Small intestine (tissue), 7 donors: ENCODE data around the gene CAMKMT. TPM values are rescaled to one million over a fixed set of nuclear protein-coding genes. Genes with fewer than 3 reads are reported as not detected.

Experiments
- DNase-seq, 2 donors: peaks; one replicate each; pipeline versions ENCODE4 v3.0.0 to v3.0.0-alpha.2; 2013
- FAIRE-seq: peaks from 2 replicates; lab custom pipeline; 2012; peaks lifted over from hg19 to GRCh38; lab: Jason Lieb, UNC
- H3K27ac ChIP-seq, 3 donors: one replicate each; pipeline ENCODE4 v1.5.1; 2013; ENCODE audit warnings: low read length in 2 of 3, mild to moderate bottlenecking in 2 of 3, control low read depth in 1 of 3, inconsistent platforms in 1 of 3, low read depth in 1 of 3, moderate library complexity in 1 of 3
- H3K27me3 ChIP-seq, 3 donors: one replicate each; pipeline ENCODE4 v1.6.1; 2013; ENCODE audit warnings: low read length in 3 of 3, inconsistent platforms in 1 of 3; ENCODE audit not compliant: control insufficient read depth in 3 of 3, insufficient read depth in 3 of 3
- H3K36me3 ChIP-seq, 3 donors: one replicate each; pipeline ENCODE4 v1.6.1; 2013; ENCODE audit warnings: low read length in 3 of 3, inconsistent platforms in 1 of 3, low read depth in 1 of 3, mild to moderate bottlenecking in 1 of 3, moderate library complexity in 1 of 3; ENCODE audit not compliant: control insufficient read depth in 3 of 3, insufficient read depth in 2 of 3
- H3K4me1 ChIP-seq, 3 donors: one replicate each; pipeline ENCODE4 v1.6.1; 2013; ENCODE audit warnings: low read length in 2 of 3, inconsistent platforms in 1 of 3, low read depth in 1 of 3, mild to moderate bottlenecking in 1 of 3, moderate library complexity in 1 of 3; ENCODE audit not compliant: control insufficient read depth in 3 of 3, insufficient read depth in 2 of 3
- H3K4me3 ChIP-seq, 3 donors: one replicate each; pipeline ENCODE4 v1.5.1; 2013; ENCODE audit warnings: low read length in 3 of 3, control low read depth in 1 of 3, inconsistent platforms in 1 of 3, low read depth in 1 of 3, mild to moderate bottlenecking in 1 of 3, moderate library complexity in 1 of 3
- H3K9me3 ChIP-seq, 2 donors: one replicate each; pipeline ENCODE4 v1.6.1; 2013; ENCODE audit warnings: low read depth in 1 of 2, low read length in 1 of 2; ENCODE audit not compliant: control insufficient read depth in 2 of 2, insufficient read depth in 1 of 2
- WGBS, 3 donors: extraction: QIAGEN DNeasy Blood & Tissue Kit; methylation state at CpG; one replicate each; pipeline ENCODE4 v1.1.7; 2013; 5-methylcytosine and 5-hydroxymethylcytosine counted together
- polyA plus RNA-seq, 4 donors: library from polyadenylated mRNA; stranded (reverse) in 3 of 4; unstranded in 1 of 4; fragments of 200-250 nt in 3 of 4; fragments of 120-200 nt in 1 of 4; gene quantifications; one replicate each; pipeline versions ENCODE4 v1.2.1 to v1.2.3, GENCODE V29; 2013
- donor health status: healthy with polysubstance abuse.
- donor health status: control.
- donor health status: control.
- donor health status: Bipolar disorder and iron deficiency.
- donor health status: healthy.

Gene CAMKMT
- polyA plus RNA-seq, 4 donors: 3.5 to 9.6 (median 6.9) TPM

DNA sequence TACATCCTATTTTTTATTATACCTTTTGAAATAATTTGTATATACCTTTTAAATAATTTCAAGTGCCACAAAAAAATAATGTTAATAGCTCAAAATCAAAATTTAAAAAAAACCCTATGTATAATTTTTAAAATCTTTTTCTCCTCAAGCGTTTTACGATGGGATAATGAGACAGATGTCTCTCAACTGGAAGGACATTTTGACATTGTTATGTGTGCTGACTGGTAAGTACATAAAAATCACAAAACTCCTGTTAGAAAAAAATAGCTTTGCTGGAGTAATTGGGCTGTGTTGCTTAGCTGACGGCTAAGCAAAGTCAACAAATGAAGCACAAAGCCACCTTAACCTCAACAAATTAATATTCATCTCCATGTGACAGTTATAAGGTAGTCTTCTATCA lies 381.7 kb downstream of the CAMKMT start:
- peaks cover 0 to 5% (median 0%) of the 10 kb centered on the region in 3 donors for H3K4me1 ChIP-seq
- H3K27ac ChIP-seq: no peak overlapping the region
- DNase-seq (no peak), FAIRE-seq (peak; percentile 77)
- H3K27me3 ChIP-seq: no peaks in the 10 kb centered on the region
- no peak overlapping the region for H3K4me3 ChIP-seq
- no peaks in the 10 kb centered on the region for H3K36me3 ChIP-seq
- H3K9me3 ChIP-seq: no peaks in the 10 kb centered on the region
- WGBS, 3 donors: 95 to 99% (median 98%) methylated on average over 3 of the region's 3 CpGs

DNA sequence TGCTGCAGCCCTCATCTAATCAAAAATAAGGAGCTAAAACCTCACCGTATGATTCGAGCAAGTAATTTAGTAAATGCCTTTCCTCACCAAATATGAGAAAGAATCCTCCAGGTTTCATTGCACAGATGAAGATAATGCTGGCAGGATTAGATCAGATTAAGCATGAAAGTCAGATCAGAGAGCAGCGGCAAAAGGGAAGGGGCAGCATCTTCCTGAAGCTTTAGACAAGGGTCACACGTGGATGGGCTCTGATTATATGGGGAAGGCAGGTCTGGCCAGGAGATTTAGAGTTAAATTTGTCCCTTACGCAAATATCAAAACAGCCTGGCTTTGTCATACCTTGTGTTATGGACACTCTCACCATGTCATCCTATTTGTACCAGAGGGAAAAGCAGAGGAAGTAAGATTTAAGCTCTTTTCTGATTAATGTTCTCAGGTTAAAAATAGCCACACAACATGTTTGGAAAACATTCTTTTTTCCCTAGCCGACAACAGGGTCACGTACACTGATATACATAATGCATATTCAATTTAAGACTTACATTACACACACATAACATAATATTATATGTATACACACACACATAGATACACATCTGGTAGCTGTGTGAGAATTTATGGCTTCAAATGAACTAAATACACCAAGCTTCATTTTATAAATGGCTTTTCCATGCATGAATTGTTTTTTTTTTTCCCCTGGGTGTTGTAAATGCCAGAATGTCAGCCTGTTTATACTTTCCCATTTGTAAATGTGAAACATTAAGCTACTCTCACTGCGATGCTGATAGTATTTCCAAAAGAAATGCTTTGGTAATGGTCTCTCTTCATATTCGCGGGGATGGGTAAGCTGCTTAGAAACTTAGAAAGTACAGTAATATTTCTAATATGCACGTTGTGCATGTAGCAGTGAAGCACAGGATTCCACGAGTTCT lies 383.5 kb downstream of the CAMKMT start:
- no peaks in the 10 kb centered on the region for H3K9me3 ChIP-seq
- no peak for FAIRE-seq
- no peak for DNase-seq
- H3K27me3 ChIP-seq: no peaks in the 10 kb centered on the region
- H3K36me3 ChIP-seq: no peaks in the 10 kb centered on the region
- H3K4me1 ChIP-seq: peaks cover 0 to 5% (median 0%) of the 10 kb centered on the region in 3 donors
- no peak overlapping the region for H3K4me3 ChIP-seq
- no peak overlapping the region for H3K27ac ChIP-seq
- WGBS, 3 donors: 72 to 94% (median 86%) methylated on average over 12 of the region's 12 CpGs

DNA sequence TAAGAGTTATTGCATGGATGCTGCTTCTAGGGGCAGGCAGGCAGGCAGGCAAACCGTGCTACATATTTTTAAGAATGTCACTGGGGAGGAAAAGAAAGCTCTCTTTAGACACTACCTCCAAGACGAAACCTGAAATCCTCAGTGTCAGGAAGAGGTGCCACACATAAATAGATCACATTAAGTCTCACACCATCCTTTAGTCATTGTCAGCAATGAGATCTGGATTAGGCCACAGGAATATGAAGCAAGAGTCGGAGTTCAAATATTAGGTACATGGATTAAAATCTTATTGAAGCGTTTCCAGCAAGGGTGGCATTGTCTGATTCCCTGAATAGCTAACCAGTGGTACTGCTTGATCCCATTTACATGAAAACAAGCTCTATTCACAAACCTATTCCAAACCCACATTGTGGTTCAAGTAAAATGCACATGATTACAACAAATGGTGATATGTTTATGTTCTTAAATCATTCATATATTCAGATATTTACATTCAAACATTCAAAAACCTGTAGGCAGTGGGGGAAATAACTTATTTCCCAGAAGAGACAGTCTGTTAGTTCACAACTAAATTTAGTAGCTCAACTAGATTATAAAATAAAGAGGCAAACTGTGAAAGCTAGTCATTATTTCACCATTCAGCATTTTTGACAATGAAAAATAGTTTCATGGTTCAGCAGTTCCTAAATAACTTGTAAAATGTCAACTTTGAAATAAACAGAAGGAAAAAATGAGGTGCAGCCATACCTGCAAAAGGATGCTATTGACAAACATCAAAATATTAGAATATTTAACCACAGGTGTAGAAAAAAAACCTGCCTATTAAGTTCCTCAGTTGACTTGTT lies 384.4 kb downstream of the CAMKMT start:
- WGBS, 3 donors: 86 to 96% (median 92%) methylated on average over 4 of the region's 4 CpGs
- Histone ChIP-seq H3K27me3 (no peaks in the 10 kb centered on the region), H3K27ac (no peak overlapping the region), H3K36me3 (no peaks in the 10 kb centered on the region), H3K4me1 (peaks cover 0 to 5% (median 0%) of the 10 kb centered on the region in 3 donors), H3K9me3 (no peaks in the 10 kb centered on the region), H3K4me3 (no peak overlapping the region)
- FAIRE-seq: no peak
- DNase-seq: no peak

DNA sequence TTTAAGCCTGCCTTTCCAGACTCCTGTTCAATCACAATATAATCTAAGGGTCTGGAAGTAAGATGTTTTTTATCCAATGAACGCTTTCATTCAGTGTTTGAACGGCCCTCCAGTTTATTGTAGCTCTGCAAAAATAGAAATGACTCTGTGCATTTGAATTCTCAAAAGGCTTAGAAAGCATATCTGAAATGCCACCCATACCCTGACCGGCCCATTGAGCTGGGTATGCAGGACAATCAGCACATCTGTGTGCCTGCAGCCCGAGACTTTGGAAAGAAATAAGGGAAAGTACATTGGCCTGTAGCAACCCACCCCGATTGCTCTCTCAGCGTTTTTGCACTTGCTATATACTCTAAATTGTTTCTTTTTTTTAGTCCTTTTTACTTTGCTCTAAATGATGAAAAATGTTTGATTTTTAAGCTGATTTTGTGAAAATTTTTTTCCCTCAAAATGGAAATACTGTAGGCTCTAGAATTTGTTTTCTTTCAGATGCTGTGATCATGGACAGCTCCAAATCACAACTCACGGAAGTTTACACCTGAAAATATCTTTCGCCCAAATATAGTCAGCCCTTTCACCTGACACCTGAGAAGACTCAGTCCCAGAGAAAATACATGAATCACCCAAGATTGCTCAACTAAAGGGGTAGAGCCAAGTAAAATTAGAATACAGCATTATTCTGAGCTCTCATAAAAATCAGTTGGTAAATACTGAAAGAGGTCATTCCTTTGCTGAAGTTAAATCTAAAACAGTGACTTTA lies 385.3 kb downstream of the CAMKMT start:
- DNase-seq (no peak), FAIRE-seq (no peak)
- Histone ChIP-seq H3K27me3 (no peaks in the 10 kb centered on the region), H3K27ac (no peak overlapping the region), H3K4me3 (no peak overlapping the region), H3K36me3 (no peaks in the 10 kb centered on the region), H3K4me1 (no peaks in the 10 kb centered on the region), H3K9me3 (no peaks in the 10 kb centered on the region)
- WGBS, 3 donors: 93 to 94% (median 93%) methylated on average over 8 of the region's 8 CpGs

DNA sequence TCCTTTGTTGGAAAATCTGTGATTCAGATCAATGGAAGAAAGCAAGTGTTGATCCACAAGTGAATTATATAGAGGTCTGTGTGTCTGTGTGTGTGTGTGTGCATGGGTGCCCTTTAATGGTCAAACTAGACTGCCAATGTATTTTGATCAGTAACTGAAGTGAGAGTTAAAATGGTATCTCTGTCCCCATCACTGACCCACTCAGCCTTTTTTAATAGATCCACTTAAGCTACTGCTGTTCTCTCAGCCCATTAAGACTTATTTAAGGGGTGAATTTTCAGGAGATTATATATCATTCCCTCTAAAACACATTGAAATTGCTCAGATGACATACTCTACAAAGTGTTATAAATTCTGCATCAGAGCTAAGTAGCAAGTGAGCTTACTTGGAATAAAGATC lies 386.0 kb downstream of the CAMKMT start:
- Histone ChIP-seq H3K27me3 (no peaks in the 10 kb centered on the region), H3K27ac (no peak overlapping the region), H3K9me3 (no peaks in the 10 kb centered on the region), H3K36me3 (peaks cover 0 to 3% (median 0%) of the 10 kb centered on the region in 3 donors), H3K4me1 (no peaks in the 10 kb centered on the region), H3K4me3 (no peak overlapping the region)
- DNase-seq (no peak), FAIRE-seq (no peak)

DNA sequence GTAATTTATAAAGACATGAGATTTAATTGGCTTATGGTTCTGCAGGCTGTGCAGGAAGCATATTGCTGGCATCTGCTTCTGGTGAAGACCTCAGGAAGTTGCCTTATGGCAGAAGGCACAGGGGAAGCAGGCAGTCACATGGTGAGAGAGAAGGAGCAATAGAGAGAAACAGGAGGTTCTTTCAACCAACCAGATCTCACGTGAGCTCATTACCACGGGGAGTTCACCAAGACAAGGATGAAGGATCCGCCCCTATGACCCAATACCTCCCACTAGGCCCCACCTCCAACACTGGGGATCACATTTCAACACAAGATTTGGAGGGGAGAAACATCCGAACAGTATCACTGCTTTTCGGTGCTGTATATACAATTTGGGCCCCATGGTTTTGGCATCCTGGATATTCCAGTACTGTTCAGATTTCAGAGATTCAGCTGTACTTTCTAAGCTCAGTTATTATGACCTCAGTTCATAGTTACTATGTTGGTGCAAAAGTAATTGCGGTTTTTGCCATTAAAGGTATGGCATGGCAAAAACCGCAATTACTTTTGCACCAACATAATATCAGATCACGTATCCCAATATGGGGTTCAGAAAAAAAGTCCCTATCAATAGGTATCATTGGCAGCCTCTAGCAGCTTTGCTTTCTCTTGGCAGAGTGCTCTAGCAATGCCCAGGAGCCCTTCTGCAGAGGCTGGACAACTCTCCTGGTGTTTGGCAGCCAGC lies 390.2 kb downstream of the CAMKMT start:
- peaks cover 0 to 3% (median 0%) of the 10 kb centered on the region in 3 donors for H3K36me3 ChIP-seq
- no peak for FAIRE-seq
- WGBS, 3 donors: 87 to 95% (median 87%) methylated on average over 8 of the region's 8 CpGs

DNA sequence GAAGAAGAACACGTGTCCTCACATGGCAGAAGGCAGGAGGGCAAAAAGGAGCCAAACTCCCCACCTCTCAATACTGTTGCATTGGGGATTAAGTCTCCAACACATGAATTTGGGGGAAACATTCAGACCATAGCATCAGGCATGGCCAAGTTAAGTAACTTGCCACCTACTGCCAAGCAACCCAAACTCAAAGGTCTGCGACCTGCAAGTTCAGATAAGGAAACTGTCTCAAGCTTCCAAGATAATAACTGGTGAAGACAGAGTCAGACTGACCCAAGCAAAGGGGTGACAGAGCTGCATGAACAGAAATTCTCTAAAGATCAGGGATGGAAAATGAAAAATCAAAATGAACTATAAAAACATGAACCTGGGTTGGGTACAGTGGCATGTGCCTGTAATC lies 391.0 kb downstream of the CAMKMT start:
- no peak for FAIRE-seq
- no peak overlapping the region for H3K4me3 ChIP-seq
- H3K27ac ChIP-seq: no peak overlapping the region
- no peaks in the 10 kb centered on the region for H3K4me1 ChIP-seq
- DNase-seq: no peak
- H3K27me3 ChIP-seq: no peaks in the 10 kb centered on the region
- H3K36me3 ChIP-seq: peaks cover 0 to 3% (median 0%) of the 10 kb centered on the region in 3 donors
- no peaks in the 10 kb centered on the region for H3K9me3 ChIP-seq
- 86 to 100% (median 98%) methylated on average over 2 of the region's 2 CpGs for WGBS, 3 donors

More for the DNA sequence above, 390.2 kb downstream of the CAMKMT start:
- no peak for DNase-seq
- Histone ChIP-seq H3K9me3 (no peaks in the 10 kb centered on the region), H3K27ac (no peak overlapping the region), H3K27me3 (no peaks in the 10 kb centered on the region), H3K4me3 (no peak overlapping the region), H3K4me1 (no peaks in the 10 kb centered on the region)
